Measurements from ENCODE around the gene DNAI7.

DNAI7 gene

GRCh38 chr12:25101092-25101445 lies 93.9 kb downstream of the DNAI7 start:
- DNase-seq = no peak
- ATAC-seq = no peak

- ATAC-seq (no peak), DNase-seq (no peak)
Measured at GRCh38 chr12:25100194-25101091, 94.5 kb downstream of the DNAI7 start.

- DNase-seq = no peak
- peak; percentile 32 for ATAC-seq
Measured at GRCh38 chr12:25099010-25099409, 96.0 kb downstream of the DNAI7 start.

- DNase-seq (no peak), ATAC-seq (peak; percentile 73)
Measured at GRCh38 chr12:25089738-25090137, 105.2 kb downstream of the DNAI7 start.

GRCh38 chr12:25087596-25087995 lies 107.4 kb downstream of the DNAI7 start:
- ATAC-seq = no peak
- DNase-seq = no peak

GRCh38 chr12:25084816-25085215 lies 110.1 kb downstream of the DNAI7 start:
- no peak for DNase-seq
- ATAC-seq = no peak

GRCh38 chr12:25083211-25083610 lies 111.7 kb downstream of the DNAI7 start:
- DNase-seq (no peak), ATAC-seq (no peak)

- ATAC-seq (no peak), DNase-seq (no peak)
Measured at GRCh38 chr12:25082628-25083027, 112.3 kb downstream of the DNAI7 start.

- no peak for ATAC-seq
- DNase-seq = no peak
Measured at GRCh38 chr12:25079393-25079792, 115.6 kb downstream of the DNAI7 start.

GRCh38 chr12:25074954-25075353 lies 120.0 kb downstream of the DNAI7 start:
- ATAC-seq (no peak), DNase-seq (no peak)

GRCh38 chr12:25074113-25074512 lies 120.8 kb downstream of the DNAI7 start:
- ATAC-seq = no peak
- DNase-seq = no peak

- no peak for ATAC-seq
- no peak for DNase-seq
Measured at GRCh38 chr12:25072906-25073650, 121.9 kb downstream of the DNAI7 start.

GRCh38 chr12:25071366-25071765 lies 123.6 kb downstream of the DNAI7 start:
- ATAC-seq = no peak

GRCh38 chr12:25069224-25069623 lies 125.7 kb downstream of the DNAI7 start:
- no peak for ATAC-seq

More at GRCh38 chr12:25071366-25071765, 123.6 kb downstream of the DNAI7 start:
- DNase-seq = no peak

GRCh38 chr12:25065035-25065434 lies 129.9 kb downstream of the DNAI7 start:
- ATAC-seq = no peak
- DNase-seq = no peak

More at GRCh38 chr12:25069224-25069623, 125.7 kb downstream of the DNAI7 start:
- no peak for DNase-seq

- ATAC-seq = no peak
Measured at GRCh38 chr12:25063873-25064628, 130.9 kb downstream of the DNAI7 start.

GRCh38 chr12:25058658-25059058 lies 136.3 kb downstream of the DNAI7 start:
- no peak for DNase-seq
- ATAC-seq = no peak

More at GRCh38 chr12:25063873-25064628, 130.9 kb downstream of the DNAI7 start:
- DNase-seq = no peak
